ENCODE data around the gene SEC16A. TPM values are rescaled to one million over a fixed set of nuclear protein-coding genes. Genes with fewer than 3 reads are reported as not detected.

The SEC16A gene
- total RNA-seq, 2 donors from 2014 or later: 35.3 to 75.8 TPM

- no peak for ATAC-seq
Observed at GRCh38 chr9:136487672-136488071, 4.8 kb upstream of the SEC16A start.

GRCh38 chr9:136486823-136487620, 4.2 kb upstream of the SEC16A start:
- WGBS, 2 donors: 91 to 97% methylated on average over 13 to 18 of the region's 18 CpGs
- H3K36me3 ChIP-seq (replicated peaks in 1 of 2; ENCODE audit: insufficient read depth in 1 of 2, low read depth in 2 of 2): no peaks in the 10 kb centered on the region
- intact Hi-C loops (cut with DNase I): no loop called here
- DNase-seq: no peak
- H3K27ac ChIP-seq: no peak overlapping the region
- peaks cover 30% of the 10 kb centered on the region for H3K4me1 ChIP-seq
- H3K4me3 ChIP-seq: no peak overlapping the region
- no peak for ATAC-seq
- H3K27me3 ChIP-seq: no peaks in the 10 kb centered on the region
- H3K9me3 ChIP-seq: no peaks in the 10 kb centered on the region
- TF ChIP-seq POLR2A (IDR thresholded peaks at IDR 0.05) (no peak), CTCF (IDR thresholded peaks at IDR 0.05) (no peak)

More at GRCh38 chr9:136487672-136488071, 4.8 kb upstream of the SEC16A start:
- TF ChIP-seq CTCF (IDR thresholded peaks at IDR 0.05) (no peak), POLR2A (IDR thresholded peaks at IDR 0.05) (no peak)
- WGBS, 2 donors: 87 to 98% methylated on average over 6 to 7 of the region's 7 CpGs
- intact Hi-C loops (cut with DNase I): no loop called here
- H3K27me3 ChIP-seq: no peaks in the 10 kb centered on the region
- no peaks in the 10 kb centered on the region for H3K36me3 ChIP-seq (replicated peaks in 1 of 2; ENCODE audit: insufficient read depth in 1 of 2, low read depth in 2 of 2)
- no peak for DNase-seq
- H3K4me3 ChIP-seq: no peak overlapping the region
- H3K9me3 ChIP-seq: no peaks in the 10 kb centered on the region
- no peak overlapping the region for H3K27ac ChIP-seq
- peaks cover 28% of the 10 kb centered on the region for H3K4me1 ChIP-seq

GRCh38 chr9:136486131-136486530, 3.3 kb upstream of the SEC16A start:
- 92 to 97% methylated on average over 7 of the region's 7 CpGs for WGBS, 2 donors
- Histone ChIP-seq H3K4me1 (peaks cover 39% of the 10 kb centered on the region), H3K4me3 (no peak overlapping the region), H3K9me3 (no peaks in the 10 kb centered on the region), H3K27me3 (no peaks in the 10 kb centered on the region), H3K27ac (no peak overlapping the region), H3K36me3 (replicated peaks in 1 of 2; ENCODE audit: insufficient read depth in 1 of 2, low read depth in 2 of 2) (no peaks in the 10 kb centered on the region)
- TF ChIP-seq CTCF (IDR thresholded peaks at IDR 0.05): no peak
- TF ChIP-seq POLR2A (IDR thresholded peaks at IDR 0.05): no peak
- DNase-seq: no peak
- intact Hi-C loops (cut with DNase I): no loop called here
- ATAC-seq: no peak

GRCh38 chr9:136485049-136486045, 2.5 kb upstream of the SEC16A start:
- DNase-seq: peak; percentile 85 to 89 (median 88)
- H3K4me3 ChIP-seq: no peak overlapping the region
- H3K36me3 ChIP-seq (replicated peaks in 1 of 2; ENCODE audit: insufficient read depth in 1 of 2, low read depth in 2 of 2): no peaks in the 10 kb centered on the region
- H3K27me3 ChIP-seq: no peaks in the 10 kb centered on the region
- 14 to 30% methylated on average over 21 of the region's 21 CpGs for WGBS, 2 donors
- peak; percentile 25 for ATAC-seq
- peak overlapping the region; percentile 99 to 100 (median 100) for H3K27ac ChIP-seq
- no peaks in the 10 kb centered on the region for H3K9me3 ChIP-seq
- peaks cover 47% of the 10 kb centered on the region for H3K4me1 ChIP-seq
- TF ChIP-seq POLR2A (IDR thresholded peaks at IDR 0.05): no peak
- TF ChIP-seq CTCF (IDR thresholded peaks at IDR 0.05): peak; percentile 79 to 92 (median 89)
- intact Hi-C loops (cut with DNase I): no loop called here

All from body of pancreas (tissue), 4 donors.